ENCODE results near the gene PTPRU.

PTPRU gene

GRCh38 chr1:29240986-29241385 lies 4.7 kb downstream of the PTPRU start:
- DNase-seq (ENCODE audit: low read depth in 1 of 2, low spot score in 1 of 2), result no peak
- TF ChIP-seq JUND (IDR thresholded peaks at IDR 0.05; ENCODE audit: low read depth), result no peak
- in situ Hi-C loops (cut with HindIII; ENCODE audit: low pct_unique_long_range_greater_than_20kb, low sequenced_read_pairs), result no loop called here

- in situ Hi-C loops (cut with HindIII; ENCODE audit: low pct_unique_long_range_greater_than_20kb, low sequenced_read_pairs), result no loop called here
- no peak for TF ChIP-seq JUND (IDR thresholded peaks at IDR 0.05; ENCODE audit: low read depth)
- no peak for DNase-seq (ENCODE audit: low read depth in 1 of 2, low spot score in 1 of 2)
Observed at GRCh38 chr1:29243023-29243870, 6.9 kb downstream of the PTPRU start.

GRCh38 chr1:29243871-29244200 lies 7.5 kb downstream of the PTPRU start:
- no peak for DNase-seq (ENCODE audit: low read depth in 1 of 2, low spot score in 1 of 2)
- in situ Hi-C loops (cut with HindIII; ENCODE audit: low pct_unique_long_range_greater_than_20kb, low sequenced_read_pairs), result no loop called here
- no peak for TF ChIP-seq JUND (IDR thresholded peaks at IDR 0.05; ENCODE audit: low read depth)

- TF ChIP-seq JUND (IDR thresholded peaks at IDR 0.05; ENCODE audit: low read depth), result no peak
- no peak for DNase-seq (ENCODE audit: low read depth in 1 of 2, low spot score in 1 of 2)
- in situ Hi-C loops (cut with HindIII; ENCODE audit: low pct_unique_long_range_greater_than_20kb, low sequenced_read_pairs), result no loop called here
Observed at GRCh38 chr1:29245261-29245660, 8.9 kb downstream of the PTPRU start.

GRCh38 chr1:29245876-29246275 lies 9.6 kb downstream of the PTPRU start:
- TF ChIP-seq JUND (IDR thresholded peaks at IDR 0.05; ENCODE audit: low read depth), result no peak
- in situ Hi-C loops (cut with HindIII; ENCODE audit: low pct_unique_long_range_greater_than_20kb, low sequenced_read_pairs), result no loop called here
- DNase-seq (ENCODE audit: low read depth in 1 of 2, low spot score in 1 of 2), result peak; percentile 57 to 70

GRCh38 chr1:29247044-29247443 lies 10.7 kb downstream of the PTPRU start:
- no peak for DNase-seq (ENCODE audit: low read depth in 1 of 2, low spot score in 1 of 2)
- no peak for TF ChIP-seq JUND (IDR thresholded peaks at IDR 0.05; ENCODE audit: low read depth)
- in situ Hi-C loops (cut with HindIII; ENCODE audit: low pct_unique_long_range_greater_than_20kb, low sequenced_read_pairs), result no loop called here

- no peak for DNase-seq (ENCODE audit: low read depth in 1 of 2, low spot score in 1 of 2)
- TF ChIP-seq JUND (IDR thresholded peaks at IDR 0.05; ENCODE audit: low read depth), result no peak
- in situ Hi-C loops (cut with HindIII; ENCODE audit: low pct_unique_long_range_greater_than_20kb, low sequenced_read_pairs), result no loop called here
Observed at GRCh38 chr1:29247571-29248273, 11.4 kb downstream of the PTPRU start.

- no peak for DNase-seq (ENCODE audit: low read depth in 1 of 2, low spot score in 1 of 2)
- no peak for TF ChIP-seq JUND (IDR thresholded peaks at IDR 0.05; ENCODE audit: low read depth)
- in situ Hi-C loops (cut with HindIII; ENCODE audit: low pct_unique_long_range_greater_than_20kb, low sequenced_read_pairs), result no loop called here
Observed at GRCh38 chr1:29248409-29248808, 12.1 kb downstream of the PTPRU start.

GRCh38 chr1:29249170-29249691 lies 12.9 kb downstream of the PTPRU start:
- in situ Hi-C loops (cut with HindIII; ENCODE audit: low pct_unique_long_range_greater_than_20kb, low sequenced_read_pairs), result no loop called here
- no peak for TF ChIP-seq JUND (IDR thresholded peaks at IDR 0.05; ENCODE audit: low read depth)
- DNase-seq (ENCODE audit: low read depth in 1 of 2, low spot score in 1 of 2), result no peak

GRCh38 chr1:29249951-29250581 lies 13.7 kb downstream of the PTPRU start:
- TF ChIP-seq JUND (IDR thresholded peaks at IDR 0.05; ENCODE audit: low read depth), result no peak
- DNase-seq (ENCODE audit: low read depth in 1 of 2, low spot score in 1 of 2), result no peak

GRCh38 chr1:29251164-29252124 lies 15.1 kb downstream of the PTPRU start:
- in situ Hi-C loops (cut with HindIII; ENCODE audit: low pct_unique_long_range_greater_than_20kb, low sequenced_read_pairs), result no loop called here
- DNase-seq (ENCODE audit: low read depth in 1 of 2, low spot score in 1 of 2), result no peak
- no peak for TF ChIP-seq JUND (IDR thresholded peaks at IDR 0.05; ENCODE audit: low read depth)

More at GRCh38 chr1:29249951-29250581, 13.7 kb downstream of the PTPRU start:
- in situ Hi-C loops (cut with HindIII; ENCODE audit: low pct_unique_long_range_greater_than_20kb, low sequenced_read_pairs), result no loop called here

GRCh38 chr1:29253180-29253579 lies 16.9 kb downstream of the PTPRU start:
- no peak for TF ChIP-seq JUND (IDR thresholded peaks at IDR 0.05; ENCODE audit: low read depth)
- no peak for DNase-seq (ENCODE audit: low read depth in 1 of 2, low spot score in 1 of 2)
- in situ Hi-C loops (cut with HindIII; ENCODE audit: low pct_unique_long_range_greater_than_20kb, low sequenced_read_pairs), result no loop called here

Data from T47D (cell line).